Upper lobe of left lung (tissue), 6 donors: ENCODE measurements around the gene SLC6A6. TPM values are rescaled to one million over a fixed set of nuclear protein-coding genes. Genes with fewer than 3 reads are reported as not detected.

Experiments
- ATAC-seq, 2 donors: fragments of 200-7000 bp; cut with Tn5 transposase; one replicate each; pipeline ENCODE4 v1.9.1; 2022; ENCODE audit warnings: mild to moderate bottlenecking in 2 of 2, moderate library complexity in 2 of 2; ENCODE audit not compliant: low FRiP score in 2 of 2
- DNase-seq, 2 donors: peaks; one replicate each; pipeline ENCODE4 v3.0.0-alpha.2; 2019 to 2020
- H3K27ac ChIP-seq, 4 donors: fragments of 200-600 bp; sonication (generic); one replicate each; pipeline ENCODE4 v1.5.1; 2016 to 2019
- H3K27me3 ChIP-seq, 4 donors: fragments of 200-600 bp; sonication (generic); one replicate each; pipeline ENCODE4 v1.5.1; 2017 to 2019
- H3K36me3 ChIP-seq, 4 donors: fragments of 200-600 bp; sonication (generic); one replicate each; pipeline ENCODE4 v1.5.1; 2016 to 2019
- H3K4me1 ChIP-seq, 4 donors: fragments of 200-600 bp; sonication (generic); one replicate each; pipeline ENCODE4 v1.5.1; 2018 to 2019
- H3K4me3 ChIP-seq, 4 donors: fragments of 200-600 bp; sonication (generic); one replicate each; pipeline ENCODE4 v1.5.1; 2017 to 2019; ENCODE audit warnings: mild to moderate bottlenecking in 2 of 4, moderate library complexity in 1 of 4
- H3K9me3 ChIP-seq, 4 donors: fragments of 200-600 bp; sonication (generic); one replicate each; pipeline ENCODE4 v1.5.1; 2018 to 2019
- CTCF ChIP-seq, 6 experiments: fragments of 450-650 bp in 4 of 6; fragments of 200-600 bp in 2 of 6; sonication (generic) in 2 of 6; IDR thresholded peaks; one replicate each; pipeline ENCODE4 v1.5.1; 2016 to 2019; ENCODE audit warnings: antibody characterized with exemption in 6 of 6
- EP300 ChIP-seq, 4 donors: sonication (generic); formaldehyde crosslinking; IDR thresholded peaks; one replicate each; pipeline ENCODE4 v1.5.1; 2017; ENCODE audit warnings: antibody characterized with exemption in 4 of 4, control low read depth in 2 of 4
- POLR2A ChIP-seq, 4 donors: fragments of 450-650 bp; IDR thresholded peaks; one replicate each; pipeline ENCODE4 v1.5.1; 2016 to 2017; ENCODE audit warnings: antibody characterized with exemption in 4 of 4, mild to moderate bottlenecking in 2 of 4
- POLR2AphosphoS5 ChIP-seq, 2 donors: sonication (generic); formaldehyde crosslinking; IDR thresholded peaks; one replicate each; pipeline ENCODE4 v1.5.1; 2017; ENCODE audit warnings: antibody characterized with exemption in 2 of 2
- WGBS, 2 donors: methylation state at CpG; one replicate each; pipeline ENCODE4 v1.1.5; 2017 to 2018; 5-methylcytosine and 5-hydroxymethylcytosine counted together
- total RNA-seq, 6 donors: library from RNA; depleted of rRNA in 4 of 6; stranded (reverse); fragments of >200 nt in 4 of 6; gene quantifications; one replicate each; pipeline versions ENCODE4 v1.1.0 to v1.2.1, GENCODE V29; 2016 to 2021
- donor health status: DM: no; HTN: no; CAD: no; lungs with moderate emphysema.
- donor health status: DM: no; HTN: yes; CAD: no; lungs with severe emphysema.

The SLC6A6 gene
- total RNA-seq, 6 donors from 2014 or later, result 60.6 to 154 (median 92.8) TPM

- peak; percentile 28 to 45 for ATAC-seq
- no peaks in the 10 kb centered on the region for H3K9me3 ChIP-seq
- no peaks in the 10 kb centered on the region for H3K27me3 ChIP-seq
- no peak overlapping the region for H3K4me3 ChIP-seq
- TF ChIP-seq POLR2AphosphoS5 (IDR thresholded peaks at IDR 0.05), result no peak
- no peak for TF ChIP-seq POLR2A (IDR thresholded peaks at IDR 0.05)
- no peak for TF ChIP-seq EP300 (IDR thresholded peaks at IDR 0.05)
- TF ChIP-seq CTCF (IDR thresholded peaks at IDR 0.05), result no peak
- no peak for DNase-seq
- peak overlapping the region in 1 of 4 donors; percentile 13 for H3K27ac ChIP-seq
- WGBS, 2 donors, result 90 to 93% methylated on average over 6 to 8 of the region's 8 CpGs
- H3K4me1 ChIP-seq, result peaks cover 0 to 10% (median 4%) of the 10 kb centered on the region in 4 donors
- H3K36me3 ChIP-seq, result peaks cover 24 to 95% (median 84%) of the 10 kb centered on the region in 4 donors
Measured at GRCh38 chr3:14480207-14481017, 78.0 kb downstream of the SLC6A6 start.

- TF ChIP-seq POLR2AphosphoS5 (IDR thresholded peaks at IDR 0.05) (no peak), POLR2A (IDR thresholded peaks at IDR 0.05) (no peak), CTCF (IDR thresholded peaks at IDR 0.05) (no peak), EP300 (IDR thresholded peaks at IDR 0.05) (no peak)
- peaks cover 0 to 10% (median 4%) of the 10 kb centered on the region in 4 donors for H3K4me1 ChIP-seq
- no peak overlapping the region for H3K4me3 ChIP-seq
- H3K27me3 ChIP-seq, result no peaks in the 10 kb centered on the region
- peak overlapping the region in 1 of 4 donors; percentile 13 for H3K27ac ChIP-seq
- no peak for DNase-seq
- no peaks in the 10 kb centered on the region for H3K9me3 ChIP-seq
- ATAC-seq, result no peak
- WGBS, 2 donors, result 93 to 95% methylated on average over 9 to 10 of the region's 10 CpGs
- H3K36me3 ChIP-seq, result peaks cover 20 to 95% (median 88%) of the 10 kb centered on the region in 4 donors
Measured at GRCh38 chr3:14481018-14481645, 78.7 kb downstream of the SLC6A6 start.

DNA sequence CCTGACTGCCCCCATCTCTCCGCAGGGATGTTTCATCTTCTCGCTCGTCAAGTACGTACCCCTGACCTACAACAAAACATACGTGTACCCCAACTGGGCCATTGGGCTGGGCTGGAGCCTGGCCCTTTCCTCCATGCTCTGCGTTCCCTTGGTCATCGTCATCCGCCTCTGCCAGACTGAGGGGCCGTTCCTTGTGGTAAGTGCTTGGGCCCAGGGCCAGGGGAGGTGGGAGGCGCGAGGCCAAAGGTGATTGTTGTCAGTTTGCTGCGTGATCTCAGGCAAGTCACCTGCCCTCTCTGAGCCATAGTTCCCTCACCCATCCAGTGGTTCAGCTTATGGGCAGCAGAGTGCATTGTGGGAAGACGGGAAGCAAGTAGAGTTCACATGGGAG, 79.2 kb downstream of the SLC6A6 start:
- no peaks in the 10 kb centered on the region for H3K27me3 ChIP-seq
- ATAC-seq (no peak), DNase-seq (no peak)
- H3K27ac ChIP-seq, result no peak overlapping the region
- H3K36me3 ChIP-seq, result peaks cover 20 to 97% (median 88%) of the 10 kb centered on the region in 4 donors
- H3K4me3 ChIP-seq, result no peak overlapping the region
- WGBS, 2 donors, result 96 to 98% methylated on average over 12 to 13 of the region's 13 CpGs
- no peaks in the 10 kb centered on the region for H3K9me3 ChIP-seq
- TF ChIP-seq CTCF (IDR thresholded peaks at IDR 0.05), result no peak
- no peak for TF ChIP-seq EP300 (IDR thresholded peaks at IDR 0.05)
- TF ChIP-seq POLR2AphosphoS5 (IDR thresholded peaks at IDR 0.05), result no peak
- TF ChIP-seq POLR2A (IDR thresholded peaks at IDR 0.05), result no peak
- peaks cover 0 to 10% (median 4%) of the 10 kb centered on the region in 4 donors for H3K4me1 ChIP-seq

DNA sequence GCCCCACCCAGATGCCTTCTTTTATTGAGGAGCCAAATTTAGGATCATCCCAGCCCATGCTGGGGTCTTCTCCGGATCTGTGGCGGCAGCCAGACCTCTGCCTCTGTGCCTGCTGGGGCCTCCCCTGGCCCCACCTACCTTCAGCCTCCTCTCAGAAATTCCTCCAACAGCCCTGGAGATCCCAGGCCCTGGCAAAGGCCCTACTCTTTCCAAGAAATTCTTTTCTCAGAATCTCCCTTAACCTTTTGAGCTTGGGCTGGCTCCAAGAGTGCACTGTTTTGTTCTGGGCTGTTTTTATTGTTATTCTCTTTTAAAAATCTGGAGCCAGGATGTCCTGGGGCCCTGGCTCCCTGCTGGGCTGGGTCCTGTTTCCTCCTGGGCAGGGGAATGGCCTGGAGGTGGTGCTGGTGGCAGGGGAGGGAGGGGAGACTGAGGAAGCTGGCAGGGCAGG, 79.9 kb downstream of the SLC6A6 start:
- ATAC-seq (no peak), DNase-seq (no peak)
- Histone ChIP-seq H3K27ac (peak overlapping the region in 1 of 4 donors; percentile 44), H3K4me3 (no peak overlapping the region), H3K4me1 (peaks cover 0 to 10% (median 4%) of the 10 kb centered on the region in 4 donors), H3K27me3 (no peaks in the 10 kb centered on the region), H3K36me3 (peaks cover 20 to 96% (median 87%) of the 10 kb centered on the region in 4 donors), H3K9me3 (no peaks in the 10 kb centered on the region)
- TF ChIP-seq CTCF (IDR thresholded peaks at IDR 0.05) (no peak), POLR2A (IDR thresholded peaks at IDR 0.05) (no peak), EP300 (IDR thresholded peaks at IDR 0.05) (no peak), POLR2AphosphoS5 (IDR thresholded peaks at IDR 0.05) (no peak)
- 83 to 85% methylated on average over 2 of the region's 2 CpGs for WGBS, 2 donors
